Activated T-cell treated with anti-CD3 and anti-CD28 coated beads for 24 hours (primary cell): ENCODE data around the gene CPVL.

Experiments used
- DNase-seq: peaks from one replicate; pipeline ENCODE4 v3.0.0-alpha.2; 2020; ENCODE audit warnings: low read depth

Gene CPVL

DNA sequence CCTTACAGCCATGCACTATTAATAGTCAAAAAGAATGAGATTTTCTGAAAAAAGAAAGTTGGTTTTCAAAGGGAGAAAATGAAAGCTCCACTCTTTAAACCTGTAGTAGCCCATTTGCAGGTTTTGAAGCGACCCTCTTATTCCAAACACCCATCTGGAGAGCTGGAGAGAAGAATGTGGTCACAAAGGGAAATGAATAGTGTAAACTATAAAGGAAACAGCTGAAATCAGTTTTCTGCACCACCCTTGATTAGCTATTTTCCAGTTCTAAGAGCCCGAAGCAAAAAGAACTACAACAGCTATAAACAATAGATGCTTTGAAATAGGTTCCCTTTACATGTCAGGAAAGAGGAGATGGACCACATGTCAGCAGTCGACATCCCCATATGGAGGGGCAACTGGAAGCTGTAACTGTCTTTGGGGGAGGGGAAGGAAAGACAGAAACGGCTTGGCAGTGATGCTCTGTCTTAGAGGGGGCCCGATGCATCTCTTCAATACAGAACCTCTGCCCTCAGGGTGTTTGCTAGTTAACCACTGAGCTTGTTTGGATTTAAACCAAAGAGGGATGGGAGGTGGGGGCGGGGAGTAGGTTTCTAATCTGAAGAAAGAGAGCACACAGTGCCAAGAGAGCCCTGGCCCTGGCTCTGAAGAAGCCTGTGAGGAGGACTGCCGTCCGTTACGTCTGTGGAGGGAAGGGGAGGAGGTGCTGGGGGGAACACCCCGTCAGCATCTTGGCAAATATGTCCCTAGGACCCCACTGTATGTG lies 55.3 kb downstream of the CPVL start:
- DNase-seq, result no peak

DNA sequence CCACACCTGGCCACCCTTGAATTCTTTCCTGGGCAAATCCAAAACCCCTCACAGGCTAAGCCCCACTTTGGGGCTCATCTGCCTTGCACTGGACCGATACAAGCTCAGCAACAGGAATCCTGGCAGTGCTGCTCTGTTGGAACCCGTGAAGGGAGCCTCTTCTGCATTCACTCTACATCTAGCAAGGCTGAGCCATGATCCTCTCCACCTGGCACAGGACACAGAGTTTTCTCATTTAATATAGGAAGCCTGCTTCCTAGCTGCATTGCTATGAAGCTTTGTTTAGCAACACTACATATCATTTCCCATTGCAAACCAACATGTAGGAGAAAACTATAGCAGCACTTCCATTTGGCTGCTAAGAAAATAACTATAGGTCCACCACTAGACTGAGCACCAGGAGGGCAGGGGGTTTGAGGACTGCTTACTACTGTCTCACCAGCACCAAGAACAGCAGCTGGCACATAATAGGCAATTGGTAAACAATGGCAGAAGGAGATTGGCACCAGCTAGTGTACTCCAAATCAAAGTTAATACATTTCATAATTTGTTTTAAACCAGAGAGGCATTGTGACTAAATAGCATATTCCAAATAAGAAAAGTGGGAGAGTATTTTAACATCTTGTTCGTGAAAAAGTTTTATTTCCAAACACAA lies 56.1 kb downstream of the CPVL start:
- no peak for DNase-seq

DNA sequence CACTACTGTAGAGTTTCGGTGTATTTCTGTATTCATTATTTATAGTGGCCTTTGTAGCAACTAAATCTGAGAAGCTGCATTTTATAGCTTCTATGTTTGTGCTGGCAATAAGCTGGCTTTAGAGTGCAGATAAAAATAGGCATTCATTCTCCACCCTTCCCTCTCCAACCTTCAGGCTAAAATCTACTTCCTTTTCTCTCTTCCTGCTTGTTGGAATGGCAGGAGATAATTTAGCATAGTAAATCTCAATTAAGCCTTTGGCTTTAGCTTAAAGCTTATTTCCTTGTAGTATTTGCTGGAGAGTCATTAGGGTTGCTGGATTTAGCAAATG lies 58.5 kb downstream of the CPVL start:
- DNase-seq, result no peak

DNA sequence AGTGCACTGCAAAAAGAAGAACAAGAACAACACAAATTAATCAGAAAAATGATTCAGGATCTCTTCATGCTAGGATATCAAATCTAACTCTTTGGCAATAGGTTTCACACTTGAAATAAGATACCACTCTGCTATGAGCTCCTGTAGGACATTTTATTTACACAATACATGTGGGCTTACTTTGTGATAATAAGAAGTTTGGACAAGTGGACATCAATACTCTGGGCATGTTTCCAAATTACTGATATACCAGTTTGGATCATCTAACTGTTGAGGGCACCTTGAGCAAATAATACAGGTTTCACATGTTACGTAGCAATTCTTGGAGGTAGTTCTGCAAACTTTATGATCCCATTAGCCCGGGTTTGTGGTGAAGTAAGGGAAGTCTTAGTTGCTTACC lies 59.8 kb downstream of the CPVL start:
- no peak for DNase-seq

DNA sequence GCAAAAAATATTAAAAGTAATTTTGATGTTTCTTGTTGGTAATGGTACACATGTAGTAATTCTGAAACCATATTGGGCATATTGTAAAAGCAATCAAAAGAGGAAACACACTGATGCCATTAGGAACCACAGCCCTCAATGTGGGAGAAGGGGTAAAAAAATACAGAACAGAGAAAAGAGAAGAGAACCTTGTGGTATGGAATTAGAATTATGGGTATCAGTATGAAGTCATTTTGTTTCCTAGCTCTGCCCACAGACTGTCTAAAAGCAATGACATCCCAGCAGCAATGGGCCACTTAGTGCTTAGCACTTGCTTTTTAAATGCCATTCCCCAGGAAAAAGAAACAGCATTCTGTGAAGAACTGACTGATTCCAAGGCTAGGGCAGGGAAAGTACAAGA lies 61.5 kb downstream of the CPVL start:
- DNase-seq, result no peak

DNA sequence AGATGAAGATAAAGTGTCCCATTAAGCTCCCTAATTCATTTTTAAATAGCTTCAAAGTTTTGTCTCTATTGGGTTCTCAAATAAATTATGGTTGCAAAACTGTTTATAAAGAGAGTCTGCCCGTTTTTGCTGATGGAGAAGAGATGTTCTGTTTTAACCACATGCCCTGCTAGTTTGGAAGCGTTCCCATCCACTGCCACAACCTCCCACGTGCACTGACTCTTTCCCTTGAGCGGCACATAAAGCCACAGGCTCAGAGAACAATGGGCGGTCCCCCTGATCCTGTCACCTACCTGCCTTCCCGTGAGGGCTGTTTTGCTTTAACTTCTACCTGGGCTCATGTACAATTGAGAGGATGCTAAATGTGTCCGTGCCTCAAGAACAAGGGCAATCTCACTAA lies 65.5 kb downstream of the CPVL start:
- DNase-seq, result no peak

DNA sequence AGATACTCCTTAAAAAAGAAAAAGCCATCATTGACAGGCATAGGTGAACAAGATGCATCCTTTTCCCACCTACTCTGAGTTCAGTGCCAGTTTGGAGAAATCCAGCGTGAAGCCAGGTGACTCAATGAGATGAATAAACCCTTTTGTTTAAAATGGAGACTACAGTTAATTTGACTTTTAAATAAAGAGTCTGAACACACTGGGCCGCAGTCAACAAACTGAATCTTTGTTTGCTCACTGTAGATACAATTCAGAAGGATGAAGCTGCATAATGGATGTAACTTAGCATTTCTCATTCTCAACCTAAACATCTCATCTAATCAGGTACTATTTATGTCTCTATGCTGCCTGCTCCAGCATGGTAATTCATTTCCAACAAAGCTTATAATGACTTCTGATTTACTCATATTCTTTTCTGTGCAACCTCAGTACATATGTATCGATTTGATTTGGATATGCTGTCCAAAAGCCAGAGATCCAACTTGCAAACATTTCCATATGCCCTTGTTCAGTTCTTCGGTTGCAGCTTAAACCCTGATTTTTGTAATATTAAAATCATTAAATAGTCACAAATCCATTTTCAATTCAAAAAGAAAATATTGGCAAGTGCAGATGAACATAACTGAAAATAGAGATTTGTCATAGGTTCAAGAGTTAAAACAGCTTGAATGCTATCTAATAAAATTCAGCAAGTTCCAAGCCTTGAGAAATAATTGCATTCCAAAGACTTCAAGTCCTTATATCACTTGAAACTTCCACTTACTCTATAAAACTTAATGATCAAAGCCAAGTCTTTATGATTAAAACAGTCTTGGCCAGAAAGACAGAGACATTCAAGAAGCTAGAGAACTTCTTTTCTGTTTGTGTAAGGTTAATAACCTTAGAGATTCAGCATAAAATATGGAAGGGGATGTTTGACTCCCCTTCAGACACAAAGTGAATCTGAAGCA lies 67.8 kb downstream of the CPVL start:
- DNase-seq, result no peak

DNA sequence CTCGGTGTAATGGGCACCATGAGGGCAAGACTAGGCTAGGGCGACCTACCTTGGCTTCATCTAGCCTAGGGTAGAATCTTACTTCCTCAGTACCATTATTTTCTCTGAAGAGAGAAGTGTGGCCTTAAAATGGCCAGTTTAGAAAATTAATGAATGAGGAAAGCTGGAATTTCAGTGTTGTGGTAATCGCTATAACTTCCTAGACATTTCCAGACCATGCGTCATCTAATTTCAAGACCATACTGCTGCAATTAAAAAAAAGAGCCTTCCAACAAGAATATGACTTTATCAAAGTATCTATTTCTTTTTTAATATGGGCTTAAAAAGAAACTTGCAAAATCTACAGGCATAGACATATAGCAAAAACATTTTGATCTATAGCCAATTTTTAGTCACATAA lies 68.5 kb downstream of the CPVL start:
- no peak for DNase-seq

DNA sequence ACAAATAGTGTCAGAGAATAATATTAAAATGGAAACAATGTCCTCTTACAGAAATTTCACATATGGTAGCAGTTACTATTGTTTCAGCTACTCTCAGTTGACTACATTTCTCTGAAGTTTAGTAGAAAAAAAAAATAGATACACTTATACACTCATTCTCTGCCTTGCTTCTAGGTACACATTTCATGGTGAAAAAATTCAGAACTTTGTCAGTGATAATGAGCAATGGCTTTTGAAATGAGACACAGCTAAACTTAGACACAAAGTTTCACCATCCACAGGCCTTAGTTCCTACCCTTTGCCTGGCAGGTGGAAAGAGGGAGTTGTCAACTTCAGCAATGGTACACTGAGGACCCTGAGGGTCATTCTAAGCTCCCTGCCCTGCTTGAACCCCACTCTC lies 69.2 kb downstream of the CPVL start:
- no peak for DNase-seq

DNA sequence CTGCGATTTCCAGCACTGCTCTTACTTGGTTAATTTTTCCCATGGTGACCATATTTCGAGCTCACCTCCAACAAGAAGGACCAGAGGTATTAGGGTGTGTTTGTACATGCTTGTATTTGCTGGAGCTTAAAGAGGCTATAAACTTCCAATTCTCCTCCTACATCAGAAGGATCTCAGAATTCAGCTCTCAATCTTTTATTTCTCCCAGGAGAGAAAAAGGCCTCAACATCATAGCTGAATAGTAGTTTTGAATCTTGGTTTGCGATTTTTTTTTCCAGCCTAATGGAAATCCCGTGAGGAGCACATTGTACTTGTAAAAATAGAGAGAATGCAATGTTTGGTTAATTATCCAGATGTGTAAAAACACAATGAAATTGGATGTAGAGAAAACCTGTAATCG lies 69.7 kb downstream of the CPVL start:
- no peak for DNase-seq

DNA sequence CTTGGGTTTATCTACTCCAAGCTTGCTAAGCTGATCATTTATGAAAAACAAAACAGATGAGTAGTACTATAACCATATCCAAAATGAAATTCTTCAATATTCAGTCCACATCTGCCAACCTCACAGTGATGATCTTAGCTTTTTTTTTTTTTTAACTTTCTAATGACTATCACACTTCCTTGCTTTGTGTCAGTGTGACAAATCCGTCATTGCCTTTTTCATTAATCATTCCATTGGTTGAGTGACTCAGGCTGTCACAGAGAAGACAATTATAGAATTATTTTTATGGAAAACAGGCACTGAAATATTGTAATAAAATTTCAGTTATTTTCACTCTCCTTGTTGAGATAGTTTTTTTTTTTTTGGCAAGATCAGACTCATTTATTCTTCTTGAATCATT lies 70.7 kb downstream of the CPVL start:
- no peak for DNase-seq

DNA sequence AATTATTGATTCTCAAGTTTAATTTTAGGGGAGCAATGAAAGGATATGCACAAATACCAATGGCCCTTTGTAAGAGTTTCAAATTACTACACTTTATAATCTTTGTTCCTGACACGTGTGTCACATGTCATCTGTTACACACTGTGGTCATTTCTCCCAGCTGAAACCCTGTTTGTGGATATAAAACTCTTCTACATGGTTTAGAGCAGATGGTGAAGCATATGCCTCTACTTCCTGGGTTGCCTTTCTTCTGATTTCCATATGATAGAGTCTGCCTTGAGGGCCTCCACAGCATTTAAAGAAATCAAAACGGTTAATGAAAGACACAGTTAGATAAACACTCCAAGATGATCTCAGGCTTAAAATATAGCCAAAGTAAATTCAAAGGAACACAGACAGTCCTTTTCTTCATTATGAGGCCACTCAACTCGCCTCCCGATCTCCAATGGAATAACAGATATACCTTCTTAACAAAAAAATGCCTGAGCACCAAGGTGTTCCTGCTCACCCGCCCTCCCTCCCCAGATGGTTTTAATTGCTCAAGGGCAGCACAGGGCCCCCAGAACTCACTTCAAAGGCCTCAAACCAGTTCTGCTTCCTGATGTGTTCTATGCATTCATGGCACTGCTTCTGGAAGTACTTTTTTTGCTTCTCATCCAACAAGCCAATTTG lies 75.0 kb downstream of the CPVL start:
- no peak for DNase-seq

DNA sequence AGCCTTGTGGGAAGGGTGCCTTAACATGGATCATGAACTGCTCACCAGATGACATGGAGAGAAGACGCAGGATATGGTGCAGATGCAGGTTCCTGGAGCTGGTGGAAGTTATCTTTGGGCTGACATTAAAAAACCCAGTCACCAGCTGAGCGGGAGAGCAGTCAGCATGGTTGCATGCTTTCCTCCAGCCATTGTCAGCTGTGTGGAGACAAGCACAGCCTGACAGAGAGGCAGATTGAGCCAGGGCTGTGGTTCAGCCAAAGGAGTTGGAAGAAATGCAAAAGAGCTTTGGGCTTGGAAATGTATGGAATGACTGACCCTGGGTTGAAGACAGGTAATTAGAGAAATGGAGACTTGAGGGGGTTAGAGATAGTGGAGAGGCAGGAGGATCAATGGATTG lies 79.7 kb downstream of the CPVL start:
- no peak for DNase-seq

DNA sequence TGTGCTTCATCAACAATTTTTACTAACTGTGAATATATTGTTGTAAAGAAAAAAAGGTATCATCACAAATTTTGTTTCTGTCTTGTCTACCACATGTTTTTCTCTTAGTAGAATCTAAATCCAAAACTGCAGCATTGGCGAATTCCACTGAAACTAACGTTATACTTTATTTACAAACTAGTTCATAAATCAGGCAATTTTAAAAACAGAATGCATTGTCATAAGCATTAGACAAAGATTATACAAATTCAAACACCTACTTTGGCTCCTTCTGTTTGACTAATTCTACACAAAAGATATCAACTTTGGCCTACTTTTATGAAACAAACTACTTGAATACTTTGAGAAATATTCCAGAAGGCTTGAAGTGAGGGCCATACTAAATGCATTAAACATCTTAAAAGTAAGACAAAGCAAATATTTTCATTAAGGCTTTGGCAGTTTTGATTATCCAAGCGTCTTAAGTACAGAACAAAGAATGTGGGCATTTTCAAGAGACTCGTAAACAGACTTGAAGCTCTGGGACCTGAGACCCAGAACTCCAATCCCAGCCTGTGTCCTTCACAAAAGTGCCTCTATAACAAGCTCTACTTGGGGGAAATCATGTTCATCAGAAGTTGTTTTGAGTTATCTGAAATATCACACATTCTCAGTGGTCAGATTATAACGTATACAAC lies 81.0 kb downstream of the CPVL start:
- DNase-seq, result no peak

DNA sequence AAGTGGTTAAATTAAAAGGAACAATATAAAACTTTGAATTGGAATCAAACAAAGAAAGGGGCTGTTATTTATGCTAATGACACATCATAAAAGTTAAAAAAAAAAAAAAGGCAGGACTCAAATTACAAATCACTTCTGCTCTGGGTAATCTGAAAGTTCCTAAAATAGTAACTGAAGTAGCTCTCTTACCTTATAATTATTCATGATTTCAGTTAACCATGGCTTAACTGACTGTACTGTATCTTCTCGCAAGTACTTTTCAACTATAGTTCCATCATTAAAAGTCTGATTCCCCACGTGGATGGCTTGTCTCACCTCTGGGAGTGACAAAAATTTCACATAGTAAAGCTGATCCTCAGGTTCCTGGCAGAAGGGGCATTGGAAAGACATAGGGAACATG lies 82.5 kb downstream of the CPVL start:
- no peak for DNase-seq

DNA sequence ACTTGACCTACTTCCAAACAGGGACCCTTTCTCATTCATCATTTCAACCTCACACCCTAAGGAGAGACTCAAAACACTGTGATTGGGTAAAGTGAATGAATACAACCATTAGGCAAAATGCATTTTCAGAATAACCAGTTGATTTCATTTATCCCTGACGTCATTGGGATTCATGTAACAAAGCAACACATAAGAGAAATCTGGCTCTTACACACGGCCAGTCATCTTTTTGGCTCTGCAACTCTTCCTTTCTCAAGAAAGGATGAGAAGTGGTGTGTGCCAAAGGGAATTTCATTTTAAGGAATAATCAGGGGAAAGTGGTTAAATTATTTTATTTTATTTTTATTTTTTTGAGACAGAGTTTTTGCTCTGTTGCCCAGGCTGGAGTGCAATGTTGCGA lies 83.1 kb downstream of the CPVL start:
- DNase-seq, result no peak

DNA sequence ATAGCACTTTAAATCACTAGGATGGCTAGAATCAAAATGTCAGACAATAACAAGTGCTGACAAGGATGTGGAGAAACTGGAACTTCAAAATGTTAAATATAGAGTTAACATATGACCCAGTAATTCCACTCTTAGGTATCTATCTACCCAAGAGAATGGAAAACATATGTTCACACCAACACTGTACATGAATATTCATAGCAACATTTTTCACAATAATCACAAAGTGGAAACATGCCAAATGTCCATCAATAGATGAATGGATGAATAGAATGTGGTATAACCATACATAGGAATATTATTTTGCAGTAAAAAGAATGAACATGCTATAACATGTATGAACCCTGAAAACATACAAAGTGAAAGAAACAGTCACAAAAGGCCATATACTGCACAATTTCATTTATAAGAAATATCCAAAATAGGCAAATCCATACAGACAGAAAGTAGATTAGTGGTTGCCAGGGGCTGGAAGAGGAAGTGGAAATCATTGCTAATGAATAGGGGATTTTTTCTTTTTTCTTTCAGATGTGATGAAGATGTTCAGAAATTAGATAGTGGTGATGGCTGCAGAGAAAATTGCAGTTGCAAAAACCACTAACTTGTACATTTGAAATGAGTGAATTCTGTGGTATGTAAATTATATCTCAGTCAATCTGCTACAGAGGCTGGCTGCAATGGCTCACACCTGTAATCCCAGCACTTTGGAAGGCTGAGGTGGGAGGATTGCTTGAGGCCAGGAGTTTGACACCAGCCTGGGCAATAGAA lies 93.0 kb downstream of the CPVL start:
- DNase-seq, result no peak

DNA sequence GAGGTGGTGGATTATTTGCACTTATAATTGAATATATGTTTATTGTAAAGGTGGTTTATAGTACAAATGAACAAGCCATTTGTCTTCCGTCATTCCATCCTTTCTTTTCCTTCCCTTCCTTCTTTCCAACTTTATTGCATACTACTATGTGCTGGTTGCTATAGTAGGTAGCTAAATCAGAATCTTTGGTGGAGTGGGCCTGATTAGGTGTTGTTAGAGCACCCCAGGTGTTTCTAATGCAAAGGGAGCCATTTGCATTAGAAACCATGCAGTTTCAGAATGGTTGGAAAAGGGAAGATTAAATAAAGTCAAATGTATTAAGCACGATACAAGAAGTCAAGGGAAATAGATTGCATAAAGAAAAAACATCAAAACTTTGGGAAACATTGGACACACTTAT lies 99.4 kb downstream of the CPVL start:
- no peak for DNase-seq

DNA sequence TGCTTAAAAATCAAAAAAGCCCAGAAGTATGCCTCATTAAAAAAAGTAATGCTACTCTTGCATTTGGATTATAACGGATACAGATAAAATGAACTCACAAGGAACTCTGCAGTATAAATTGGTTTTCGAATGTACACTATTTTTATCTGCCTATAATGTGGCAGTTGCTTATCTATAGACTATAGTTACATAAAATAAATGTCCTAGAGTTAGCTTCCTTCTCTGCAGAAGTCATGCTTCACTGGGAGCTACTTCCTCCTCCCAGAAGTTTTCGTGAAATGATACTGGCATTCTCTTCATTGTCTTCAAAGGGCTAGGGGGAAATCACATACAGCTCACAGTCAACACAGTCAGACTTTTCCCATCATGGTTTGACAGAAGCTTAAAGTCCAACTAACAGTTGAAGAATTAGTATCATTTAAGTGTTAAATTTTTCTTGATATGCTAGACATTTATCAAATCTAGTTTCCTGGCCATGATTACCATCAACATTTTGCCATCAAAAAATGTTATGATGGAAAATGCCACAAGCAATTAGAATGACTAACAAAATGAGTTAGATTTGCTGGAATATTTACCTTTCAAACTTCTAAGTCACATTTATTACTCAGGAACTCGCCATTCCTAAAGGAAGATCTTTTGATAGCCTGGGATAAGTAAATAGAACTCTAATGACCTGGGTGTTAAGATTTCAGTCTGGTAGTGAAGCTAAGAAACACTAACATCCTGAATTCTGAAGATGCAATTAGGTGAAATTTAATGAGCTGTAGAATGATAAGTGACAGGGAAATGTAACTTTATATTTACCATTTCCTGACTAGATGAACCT lies 100.9 kb downstream of the CPVL start:
- no peak for DNase-seq

DNA sequence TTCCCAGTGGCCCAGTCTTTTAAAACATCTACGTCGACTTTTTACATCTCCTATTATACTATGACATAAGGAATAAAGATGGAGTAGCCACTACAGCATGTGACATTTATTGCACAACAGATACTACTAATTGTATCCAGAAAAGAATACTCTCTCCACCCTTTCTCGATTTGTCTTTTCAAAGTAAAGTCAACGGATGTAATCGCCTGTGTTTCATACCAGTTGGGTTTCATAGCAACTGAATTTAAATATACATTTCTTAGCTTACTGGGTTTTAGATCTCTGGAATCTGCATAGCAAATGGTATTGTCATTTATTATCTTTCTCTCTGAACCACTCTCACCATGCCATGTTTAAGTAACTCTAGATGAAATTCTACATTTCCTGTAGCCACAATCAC lies 101.8 kb downstream of the CPVL start:
- no peak for DNase-seq
